Liver (tissue), 9 donors: Measurements from ENCODE around the gene EEF2K. TPM values are rescaled to one million over a fixed set of nuclear protein-coding genes. Genes with fewer than 3 reads are reported as not detected.

Source experiments
- DNase-seq: peaks from one replicate; pipeline ENCODE4 v3.0.0-alpha.2; 2017; ENCODE audit warnings: low spot score
- H3K27ac ChIP-seq, 2 donors: one replicate each; pipeline ENCODE4 v1.7.0; 2013; ENCODE audit warnings: inconsistent platforms in 2 of 2, low read length in 2 of 2, control low read depth in 1 of 2, low read depth in 1 of 2, mild to moderate bottlenecking in 1 of 2
- H3K27me3 ChIP-seq, 4 donors: one replicate each; pipeline versions ENCODE4 v1.6.1 to v1.7.0; 2013; ENCODE audit warnings: low read length in 3 of 4, inconsistent platforms in 1 of 4, mild to moderate bottlenecking in 1 of 4, moderate library complexity in 1 of 4; ENCODE audit not compliant: control insufficient read depth in 4 of 4, insufficient read depth in 4 of 4
- H3K36me3 ChIP-seq, 4 donors: one replicate each; pipeline versions ENCODE4 v1.6.1 to v1.7.0; 2013; ENCODE audit warnings: low read length in 3 of 4, mild to moderate bottlenecking in 3 of 4, low read depth in 1 of 4, moderate library complexity in 1 of 4; ENCODE audit not compliant: control insufficient read depth in 4 of 4, insufficient read depth in 3 of 4
- H3K4me1 ChIP-seq, 4 donors: one replicate each; pipeline versions ENCODE4 v1.6.1 to v1.7.0; 2013; ENCODE audit warnings: low read length in 3 of 4, mild to moderate bottlenecking in 3 of 4, moderate library complexity in 1 of 4; ENCODE audit not compliant: control insufficient read depth in 4 of 4, insufficient read depth in 4 of 4
- H3K4me3 ChIP-seq, 3 donors: one replicate each; pipeline versions ENCODE4 v1.6.1 to v1.7.0; 2013; ENCODE audit warnings: low read length in 3 of 3, control low read depth in 1 of 3, low read depth in 1 of 3, mild to moderate bottlenecking in 1 of 3
- H3K9ac ChIP-seq, 2 donors: one replicate each; pipeline ENCODE4 v1.7.0; 2013; ENCODE audit warnings: low read length in 2 of 2, mild to moderate bottlenecking in 2 of 2, moderate library complexity in 2 of 2, control low read depth in 1 of 2, low read depth in 1 of 2
- H3K9me3 ChIP-seq, 4 donors: one replicate each; pipeline versions ENCODE4 v1.6.1 to v1.7.0; 2013; ENCODE audit warnings: low read length in 3 of 4; ENCODE audit not compliant: control insufficient read depth in 4 of 4
- EGR1 ChIP-seq, 2 donors: IDR thresholded peaks; 2 replicates each; pipeline ENCODE4 v1.6.1; 2016 to 2018; ENCODE audit warnings: antibody characterized with exemption in 2 of 2, low read depth in 2 of 2
- FOXA2 ChIP-seq: IDR thresholded peaks from 2 replicates; pipeline ENCODE4 v1.6.1; 2016; ENCODE audit warnings: antibody characterized with exemption
- GABPA ChIP-seq, 2 donors: IDR thresholded peaks in 1 of 2; conservative IDR thresholded peaks in 1 of 2; 2 replicates each; pipeline ENCODE4 v1.6.1; 2016; ENCODE audit warnings: antibody characterized with exemption in 2 of 2, mild to moderate bottlenecking in 1 of 2, moderate library complexity in 1 of 2
- HNF4A ChIP-seq, 2 donors: conservative IDR thresholded peaks; 2 replicates each; pipeline ENCODE4 v1.6.1; 2016; ENCODE audit warnings: antibody characterized with exemption in 2 of 2, mild to moderate bottlenecking in 2 of 2
- HNF4G ChIP-seq: IDR thresholded peaks from 2 replicates; pipeline ENCODE4 v1.6.1; 2016; ENCODE audit warnings: antibody characterized with exemption
- NR2F2 ChIP-seq: IDR thresholded peaks from 2 replicates; pipeline ENCODE4 v1.6.1; 2016; ENCODE audit warnings: antibody characterized with exemption
- RXRA ChIP-seq, 2 donors: IDR thresholded peaks; 2 replicates each; pipeline ENCODE4 v1.6.1; 2017 to 2018; ENCODE audit warnings: antibody characterized with exemption in 2 of 2, mild to moderate bottlenecking in 1 of 2
- SP1 ChIP-seq: IDR thresholded peaks from 2 replicates; pipeline ENCODE4 v1.6.1; 2018; ENCODE audit warnings: antibody characterized with exemption, mild to moderate bottlenecking
- YY1 ChIP-seq: IDR thresholded peaks from 2 replicates; pipeline ENCODE4 v1.6.1; 2016; ENCODE audit warnings: antibody characterized with exemption, mild to moderate bottlenecking
- WGBS: extraction: QIAGEN DNeasy Blood & Tissue Kit; methylation state at CpG from one replicate; pipeline ENCODE4 v1.1.7; 2013; 5-methylcytosine and 5-hydroxymethylcytosine counted together
- polyA plus RNA-seq, 2 donors: library from polyadenylated mRNA; stranded (reverse) in 1 of 2; unstranded in 1 of 2; fragments of 200-250 nt in 1 of 2; fragments of >200 nt in 1 of 2; fragmentation: Nextera tagmentation in 1 of 2; extraction: Ambion mirVana in 1 of 2; gene quantifications; one replicate each; pipeline versions ENCODE4 v1.2.1 to v1.2.3, GENCODE V29; 2013 to 2015
- total RNA-seq, 2 donors: library from RNA; depleted of rRNA; stranded (reverse); fragments of >200 nt; gene quantifications; one replicate each; pipeline ENCODE4 v1.2.3, GENCODE V29; 2014
- TF ChIP-seq, protein P1 (sequence below): IDR thresholded peaks from 2 replicates; pipeline ENCODE4 v1.6.1; 2016; ENCODE audit warnings: antibody characterized with exemption, mild to moderate bottlenecking
- TF ChIP-seq, protein P2 (sequence below): IDR thresholded peaks from 2 replicates; pipeline ENCODE4 v1.6.1; 2016; ENCODE audit warnings: antibody characterized with exemption
- TF ChIP-seq, protein P3 (sequence below): IDR thresholded peaks from 2 replicates; pipeline ENCODE4 v1.6.1; 2016; ENCODE audit warnings: antibody characterized with exemption
- TF ChIP-seq, protein P4 (sequence below): IDR thresholded peaks from 2 replicates; pipeline ENCODE4 v1.6.1; 2016; ENCODE audit warnings: antibody characterized with exemption
- TF ChIP-seq, protein P5 (sequence below): fragments of 150-350 bp; IDR thresholded peaks from 2 replicates; pipeline ENCODE4 v1.5.1; 2017; ENCODE audit warnings: improper control_type of control experiment, low read depth, low read length; ENCODE audit not compliant: missing input control
- donor health status: healthy.
- donor health status: healthy.
- donor health status: healthy.
- donor health status: healthy.
- donor health status: healthy.

Gene EEF2K
- total and polyA plus RNA-seq, 4 donors, result 3.2 to 14.3 (median 8.0) TPM

DNA sequence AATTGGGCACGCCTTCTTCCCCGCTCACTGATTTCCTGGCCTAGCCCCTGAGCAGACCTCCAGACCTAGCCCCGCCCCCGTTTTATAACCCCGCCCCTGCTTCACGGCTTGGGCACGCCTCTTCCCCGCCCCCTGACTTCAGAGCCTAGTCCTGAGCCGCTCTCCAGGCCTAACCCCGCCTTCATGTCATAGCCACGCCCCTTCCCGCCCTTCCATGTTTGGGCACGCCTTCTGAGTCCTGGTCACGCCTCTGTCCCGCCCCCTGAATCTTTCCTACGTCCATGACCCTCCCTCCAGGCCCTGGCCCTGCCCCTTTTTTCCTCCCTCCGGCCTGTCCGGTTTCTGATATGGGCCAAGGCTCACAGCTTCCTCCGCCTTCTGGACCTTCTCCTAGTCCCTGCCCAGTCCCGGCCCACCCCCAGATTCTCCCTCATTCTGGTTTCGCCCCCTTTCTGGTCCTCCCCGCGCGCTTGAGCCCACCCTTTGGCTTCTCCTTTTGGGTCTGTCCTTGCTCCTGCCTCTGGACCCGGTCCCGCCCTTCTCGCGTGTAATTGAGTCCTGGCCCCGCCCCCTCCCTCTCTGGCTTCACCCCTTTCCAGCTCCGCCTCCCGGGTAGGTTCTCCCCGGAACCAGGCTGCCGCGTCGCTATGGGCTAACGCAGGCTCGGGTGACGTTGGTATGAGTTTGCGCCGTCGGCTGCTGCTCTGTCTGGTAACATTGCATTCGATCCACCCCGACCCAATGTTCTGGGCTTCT is 15.1 kb upstream of the EEF2K start (continued):
- TF ChIP-seq, protein P1, sequence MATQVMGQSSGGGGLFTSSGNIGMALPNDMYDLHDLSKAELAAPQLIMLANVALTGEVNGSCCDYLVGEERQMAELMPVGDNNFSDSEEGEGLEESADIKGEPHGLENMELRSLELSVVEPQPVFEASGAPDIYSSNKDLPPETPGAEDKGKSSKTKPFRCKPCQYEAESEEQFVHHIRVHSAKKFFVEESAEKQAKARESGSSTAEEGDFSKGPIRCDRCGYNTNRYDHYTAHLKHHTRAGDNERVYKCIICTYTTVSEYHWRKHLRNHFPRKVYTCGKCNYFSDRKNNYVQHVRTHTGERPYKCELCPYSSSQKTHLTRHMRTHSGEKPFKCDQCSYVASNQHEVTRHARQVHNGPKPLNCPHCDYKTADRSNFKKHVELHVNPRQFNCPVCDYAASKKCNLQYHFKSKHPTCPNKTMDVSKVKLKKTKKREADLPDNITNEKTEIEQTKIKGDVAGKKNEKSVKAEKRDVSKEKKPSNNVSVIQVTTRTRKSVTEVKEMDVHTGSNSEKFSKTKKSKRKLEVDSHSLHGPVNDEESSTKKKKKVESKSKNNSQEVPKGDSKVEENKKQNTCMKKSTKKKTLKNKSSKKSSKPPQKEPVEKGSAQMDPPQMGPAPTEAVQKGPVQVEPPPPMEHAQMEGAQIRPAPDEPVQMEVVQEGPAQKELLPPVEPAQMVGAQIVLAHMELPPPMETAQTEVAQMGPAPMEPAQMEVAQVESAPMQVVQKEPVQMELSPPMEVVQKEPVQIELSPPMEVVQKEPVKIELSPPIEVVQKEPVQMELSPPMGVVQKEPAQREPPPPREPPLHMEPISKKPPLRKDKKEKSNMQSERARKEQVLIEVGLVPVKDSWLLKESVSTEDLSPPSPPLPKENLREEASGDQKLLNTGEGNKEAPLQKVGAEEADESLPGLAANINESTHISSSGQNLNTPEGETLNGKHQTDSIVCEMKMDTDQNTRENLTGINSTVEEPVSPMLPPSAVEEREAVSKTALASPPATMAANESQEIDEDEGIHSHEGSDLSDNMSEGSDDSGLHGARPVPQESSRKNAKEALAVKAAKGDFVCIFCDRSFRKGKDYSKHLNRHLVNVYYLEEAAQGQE, result peak; percentile 84

DNA sequence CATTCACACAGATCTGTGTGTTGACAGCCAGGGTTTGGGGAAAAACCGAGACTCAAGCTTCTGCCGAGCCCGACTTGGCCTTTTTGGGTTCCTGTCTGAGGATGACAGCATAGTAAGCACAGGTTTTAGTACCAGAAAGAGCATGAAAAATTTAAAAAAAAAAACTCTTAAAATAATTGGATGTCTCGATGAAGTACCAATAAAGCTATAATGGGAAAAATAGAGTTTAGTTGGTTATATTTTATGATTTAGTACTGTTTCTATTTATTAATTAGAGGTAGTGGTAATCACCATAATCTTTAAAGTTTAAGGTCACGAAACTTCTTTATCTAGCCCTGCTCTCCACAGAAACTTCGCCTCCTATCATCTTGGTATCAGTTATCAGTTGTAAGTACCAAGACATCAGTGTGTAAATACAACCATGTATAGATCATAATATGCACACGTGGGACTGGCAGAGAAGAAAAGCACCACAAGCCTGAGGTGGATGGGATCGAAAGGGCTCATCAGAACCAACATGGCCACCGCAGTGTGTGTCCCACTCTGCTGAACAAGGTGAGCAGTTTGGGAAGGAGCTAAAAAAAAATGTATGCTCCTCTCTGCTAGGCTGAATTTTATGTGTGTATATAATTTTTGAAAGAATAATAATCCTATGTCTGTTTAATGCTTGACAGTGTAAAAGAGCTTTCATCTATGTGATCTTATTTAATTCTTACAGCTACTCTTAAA is 14.4 kb upstream of the EEF2K start:
- TF ChIP-seq YY1 (peak; percentile 91), GABPA (IDR thresholded peaks at IDR 0.05 in 1 of 2, conservative IDR thresholded peaks at IDR 0.05 in 1 of 2) (no peak)
- DNase-seq, result no peak
- peak overlapping the region; percentile 90 to 91 for H3K9ac ChIP-seq
- H3K9me3 ChIP-seq, result no peaks in the 10 kb centered on the region
- H3K27me3 ChIP-seq, result no peaks in the 10 kb centered on the region
- H3K27ac ChIP-seq, result peak overlapping the region; percentile 97 to 99
- peaks cover 2 to 43% (median 32%) of the 10 kb centered on the region in 4 donors for H3K4me1 ChIP-seq
- 16% methylated on average over 9 of the region's 9 CpGs for WGBS
- no peaks in the 10 kb centered on the region for H3K36me3 ChIP-seq
- H3K4me3 ChIP-seq, result peak overlapping the region; percentile 41 to 63 (median 42)

DNA sequence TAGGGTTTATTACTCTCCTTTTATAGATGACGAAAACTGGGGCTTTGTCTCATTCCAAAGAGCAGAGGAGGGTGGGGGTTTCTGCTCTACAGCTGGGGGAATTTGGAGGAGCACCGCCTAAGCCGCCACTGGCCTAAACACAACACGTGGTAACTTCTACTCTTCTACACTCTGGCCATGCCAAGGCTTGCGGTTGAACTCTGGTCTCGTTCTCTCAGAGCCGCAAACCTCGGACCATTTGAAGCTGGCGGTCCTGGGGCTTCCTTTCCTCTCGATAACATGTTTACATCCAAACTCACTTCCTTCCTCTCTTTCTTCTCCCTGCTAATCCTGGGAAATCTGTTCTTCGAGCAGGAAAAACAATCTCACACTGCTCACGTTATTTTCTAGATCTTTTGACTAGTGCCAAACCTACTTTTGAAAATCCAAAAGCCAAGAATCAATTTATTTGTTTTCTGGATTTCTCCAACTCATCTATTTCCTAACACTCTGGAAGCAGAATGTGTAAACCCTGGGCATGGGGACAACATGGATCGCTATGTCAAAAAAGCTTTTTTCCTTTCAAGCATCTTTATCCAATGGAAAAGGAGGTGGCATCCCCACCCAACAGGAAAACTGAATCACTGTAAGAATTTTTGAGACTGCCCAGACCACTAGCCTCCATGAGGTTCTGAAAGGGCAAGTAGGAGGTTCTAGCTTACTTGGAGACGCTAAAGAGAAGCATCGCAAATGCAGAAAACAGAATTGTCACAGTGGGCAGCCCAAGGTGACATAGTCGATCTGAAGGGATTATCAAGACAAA is 13.6 kb upstream of the EEF2K start:
- DNase-seq, result peak; percentile 66
- H3K36me3 ChIP-seq, result no peaks in the 10 kb centered on the region
- WGBS, result 17% methylated on average over 16 of the region's 16 CpGs
- peak overlapping the region; percentile 3 to 42 (median 31) for H3K4me3 ChIP-seq
- peak overlapping the region; percentile 90 to 91 for H3K9ac ChIP-seq
- H3K4me1 ChIP-seq, result peaks cover 2 to 43% (median 32%) of the 10 kb centered on the region in 4 donors
- H3K9me3 ChIP-seq, result no peaks in the 10 kb centered on the region
- peak overlapping the region; percentile 97 to 99 for H3K27ac ChIP-seq
- H3K27me3 ChIP-seq, result no peaks in the 10 kb centered on the region
- TF ChIP-seq, protein P1, result peak; percentile 83
- TF ChIP-seq EGR1 (IDR thresholded peaks at IDR 0.05; ENCODE audit: low read depth in 2 of 2) (no peak), HNF4A (conservative IDR thresholded peaks at IDR 0.05) (peak; percentile 67 to 68), HNF4G (peak; percentile 5), NR2F2 (no peak), FOXA2 (no peak), SP1 (peak; percentile 92), GABPA (IDR thresholded peaks at IDR 0.05 in 1 of 2, conservative IDR thresholded peaks at IDR 0.05 in 1 of 2) (peak in 1 of 2 donors; percentile 31), YY1 (no peak), RXRA (IDR thresholded peaks at IDR 0.05) (peak; percentile 49 to 58)
- TF ChIP-seq, protein P2, sequence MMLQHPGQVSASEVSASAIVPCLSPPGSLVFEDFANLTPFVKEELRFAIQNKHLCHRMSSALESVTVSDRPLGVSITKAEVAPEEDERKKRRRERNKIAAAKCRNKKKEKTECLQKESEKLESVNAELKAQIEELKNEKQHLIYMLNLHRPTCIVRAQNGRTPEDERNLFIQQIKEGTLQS, result no peak
- TF ChIP-seq, protein P3, sequence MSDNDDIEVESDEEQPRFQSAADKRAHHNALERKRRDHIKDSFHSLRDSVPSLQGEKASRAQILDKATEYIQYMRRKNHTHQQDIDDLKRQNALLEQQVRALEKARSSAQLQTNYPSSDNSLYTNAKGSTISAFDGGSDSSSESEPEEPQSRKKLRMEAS, result peak; percentile 77
- TF ChIP-seq, protein P4, sequence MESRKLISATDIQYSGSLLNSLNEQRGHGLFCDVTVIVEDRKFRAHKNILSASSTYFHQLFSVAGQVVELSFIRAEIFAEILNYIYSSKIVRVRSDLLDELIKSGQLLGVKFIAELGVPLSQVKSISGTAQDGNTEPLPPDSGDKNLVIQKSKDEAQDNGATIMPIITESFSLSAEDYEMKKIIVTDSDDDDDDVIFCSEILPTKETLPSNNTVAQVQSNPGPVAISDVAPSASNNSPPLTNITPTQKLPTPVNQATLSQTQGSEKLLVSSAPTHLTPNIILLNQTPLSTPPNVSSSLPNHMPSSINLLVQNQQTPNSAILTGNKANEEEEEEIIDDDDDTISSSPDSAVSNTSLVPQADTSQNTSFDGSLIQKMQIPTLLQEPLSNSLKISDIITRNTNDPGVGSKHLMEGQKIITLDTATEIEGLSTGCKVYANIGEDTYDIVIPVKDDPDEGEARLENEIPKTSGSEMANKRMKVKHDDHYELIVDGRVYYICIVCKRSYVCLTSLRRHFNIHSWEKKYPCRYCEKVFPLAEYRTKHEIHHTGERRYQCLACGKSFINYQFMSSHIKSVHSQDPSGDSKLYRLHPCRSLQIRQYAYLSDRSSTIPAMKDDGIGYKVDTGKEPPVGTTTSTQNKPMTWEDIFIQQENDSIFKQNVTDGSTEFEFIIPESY, result peak; percentile 16
- TF ChIP-seq, protein P5, sequence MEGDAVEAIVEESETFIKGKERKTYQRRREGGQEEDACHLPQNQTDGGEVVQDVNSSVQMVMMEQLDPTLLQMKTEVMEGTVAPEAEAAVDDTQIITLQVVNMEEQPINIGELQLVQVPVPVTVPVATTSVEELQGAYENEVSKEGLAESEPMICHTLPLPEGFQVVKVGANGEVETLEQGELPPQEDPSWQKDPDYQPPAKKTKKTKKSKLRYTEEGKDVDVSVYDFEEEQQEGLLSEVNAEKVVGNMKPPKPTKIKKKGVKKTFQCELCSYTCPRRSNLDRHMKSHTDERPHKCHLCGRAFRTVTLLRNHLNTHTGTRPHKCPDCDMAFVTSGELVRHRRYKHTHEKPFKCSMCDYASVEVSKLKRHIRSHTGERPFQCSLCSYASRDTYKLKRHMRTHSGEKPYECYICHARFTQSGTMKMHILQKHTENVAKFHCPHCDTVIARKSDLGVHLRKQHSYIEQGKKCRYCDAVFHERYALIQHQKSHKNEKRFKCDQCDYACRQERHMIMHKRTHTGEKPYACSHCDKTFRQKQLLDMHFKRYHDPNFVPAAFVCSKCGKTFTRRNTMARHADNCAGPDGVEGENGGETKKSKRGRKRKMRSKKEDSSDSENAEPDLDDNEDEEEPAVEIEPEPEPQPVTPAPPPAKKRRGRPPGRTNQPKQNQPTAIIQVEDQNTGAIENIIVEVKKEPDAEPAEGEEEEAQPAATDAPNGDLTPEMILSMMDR, result no peak
